Measurements from ENCODE around the gene AKAP13. TPM values are rescaled to one million over a fixed set of nuclear protein-coding genes. Genes with fewer than 3 reads are reported as not detected.

Gene AKAP13
- total RNA-seq, 1 experiment from 2014 or later, result 54.5 TPM

GRCh38 chr15:85636351-85636750 is 255.9 kb downstream of the AKAP13 start:
- TF ChIP-seq CTCF (conservative IDR thresholded peaks at IDR 0.05; ENCODE audit: low read depth, low read length) (no peak), EZH2 (IDR thresholded peaks at IDR 0.05; ENCODE audit: borderline replicate concordance, low read depth, low read length, poor library complexity, severe bottlenecking) (no peak)
- Histone ChIP-seq H3K36me3 (ENCODE audit: insufficient read depth, low read length, poor library complexity, severe bottlenecking) (no peaks in the 10 kb centered on the region), H3K9me3 (ENCODE audit: low read depth, low read length, poor library complexity, severe bottlenecking) (no peaks in the 10 kb centered on the region), H3K4me3 (ENCODE audit: low read depth, low read length, poor library complexity, severe bottlenecking) (no peak overlapping the region), H3K27me3 (replicated peaks; ENCODE audit: insufficient read depth, low read depth, low read length, poor library complexity) (no peaks in the 10 kb centered on the region), H3K27ac (ENCODE audit: low read depth, low read length, poor library complexity, severe bottlenecking) (no peak overlapping the region), H3K4me1 (ENCODE audit: insufficient read depth, low read length, poor library complexity, severe bottlenecking) (no peaks in the 10 kb centered on the region)
- DNase-seq (ENCODE audit: low spot score), result no peak
- no TSS peak for BruUV-seq (replicated peaks)
- intact Hi-C loops (cut with micrococcal nuclease; ENCODE audit: unreplicated experiment), result no loop called here
- CTCF ChIA-PET, result no interaction called here
- POLR2A ChIA-PET (ENCODE audit: low non-redundant PET), result no interaction called here

GRCh38 chr15:85639752-85640381 is 259.5 kb downstream of the AKAP13 start:
- Histone ChIP-seq H3K4me1 (ENCODE audit: insufficient read depth, low read length, poor library complexity, severe bottlenecking) (no peaks in the 10 kb centered on the region), H3K27me3 (replicated peaks; ENCODE audit: insufficient read depth, low read depth, low read length, poor library complexity) (no peaks in the 10 kb centered on the region), H3K27ac (ENCODE audit: low read depth, low read length, poor library complexity, severe bottlenecking) (no peak overlapping the region), H3K4me3 (ENCODE audit: low read depth, low read length, poor library complexity, severe bottlenecking) (no peak overlapping the region), H3K36me3 (ENCODE audit: insufficient read depth, low read length, poor library complexity, severe bottlenecking) (no peaks in the 10 kb centered on the region), H3K9me3 (ENCODE audit: low read depth, low read length, poor library complexity, severe bottlenecking) (no peaks in the 10 kb centered on the region)
- POLR2A ChIA-PET (ENCODE audit: low non-redundant PET), result no interaction called here
- TF ChIP-seq CTCF (conservative IDR thresholded peaks at IDR 0.05; ENCODE audit: low read depth, low read length), result no peak
- TF ChIP-seq EZH2 (IDR thresholded peaks at IDR 0.05; ENCODE audit: borderline replicate concordance, low read depth, low read length, poor library complexity, severe bottlenecking), result no peak
- intact Hi-C loops (cut with micrococcal nuclease; ENCODE audit: unreplicated experiment), result no loop called here
- no TSS peak for BruUV-seq (replicated peaks)
- peak; percentile 37 for DNase-seq (ENCODE audit: low spot score)
- CTCF ChIA-PET, result no interaction called here

GRCh38 chr15:85642065-85642692 is 261.8 kb downstream of the AKAP13 start:
- Histone ChIP-seq H3K36me3 (ENCODE audit: insufficient read depth, low read length, poor library complexity, severe bottlenecking) (no peaks in the 10 kb centered on the region), H3K27ac (ENCODE audit: low read depth, low read length, poor library complexity, severe bottlenecking) (no peak overlapping the region), H3K9me3 (ENCODE audit: low read depth, low read length, poor library complexity, severe bottlenecking) (no peaks in the 10 kb centered on the region), H3K27me3 (replicated peaks; ENCODE audit: insufficient read depth, low read depth, low read length, poor library complexity) (no peaks in the 10 kb centered on the region), H3K4me1 (ENCODE audit: insufficient read depth, low read length, poor library complexity, severe bottlenecking) (peaks cover 9% of the 10 kb centered on the region), H3K4me3 (ENCODE audit: low read depth, low read length, poor library complexity, severe bottlenecking) (no peak overlapping the region)
- BruUV-seq (replicated peaks), result no TSS peak
- ChIA-PET CTCF (no interaction called here), POLR2A (ENCODE audit: low non-redundant PET) (no interaction called here)
- intact Hi-C loops (cut with micrococcal nuclease; ENCODE audit: unreplicated experiment), result no loop called here
- no peak for TF ChIP-seq CTCF (conservative IDR thresholded peaks at IDR 0.05; ENCODE audit: low read depth, low read length)
- TF ChIP-seq EZH2 (IDR thresholded peaks at IDR 0.05; ENCODE audit: borderline replicate concordance, low read depth, low read length, poor library complexity, severe bottlenecking), result no peak
- DNase-seq (ENCODE audit: low spot score), result no peak

All from A673 (cell line).